H1 (cell line): ENCODE data around the gene KLF16. TPM values are rescaled to one million over a fixed set of nuclear protein-coding genes. Genes with fewer than 3 reads are reported as not detected.
A peak's percentile ranks its signal among the peaks of the same experiment; 100 is the strongest.

Source experiments
- CTCF ChIA-PET: fragments of 300-600 bp; sonication (Branson Sonifier 250); formaldehyde crosslinking; loops from one replicate; lab custom pipeline; 2021; ENCODE audit not compliant: partially characterized antibody; lab: Charles Lee
- POLR2A ChIA-PET: fragments of 300-600 bp; sonication (Branson Sonifier 250); formaldehyde crosslinking; loops from one replicate; lab custom pipeline; 2021; ENCODE audit warnings: inconsistent platforms; ENCODE audit not compliant: partially characterized antibody; lab: Charles Lee
- DNase-seq, 2 experiments: peaks; one replicate each; pipeline versions ENCODE4 v3.0.0 to v3.0.0-alpha.2; 2010 to 2022; ENCODE audit warnings: low spot score in 2 of 2, low read depth in 1 of 2, mixed read lengths in 1 of 2
- FAIRE-seq: peaks from 2 replicates; lab custom pipeline; 2011; peaks lifted over from hg19 to GRCh38; lab: Jason Lieb, UNC
- H2AFZ ChIP-seq: 2 replicates; pipeline ENCODE4 v1.8.1; 2012; ENCODE audit warnings: low read length, inconsistent platforms
- H2AK5ac ChIP-seq: 2 replicates; pipeline ENCODE4 v1.6.1; 2013; ENCODE audit warnings: low read depth, low read length
- H2BK120ac ChIP-seq: replicated peaks from 2 replicates; pipeline ENCODE3; 2013; ENCODE audit warnings: low read depth, low read length, inconsistent platforms
- H2BK12ac ChIP-seq: 2 replicates; pipeline ENCODE4 v1.6.1; 2013; ENCODE audit warnings: low read depth, low read length
- H2BK15ac ChIP-seq: 2 replicates; pipeline ENCODE4 v1.6.1; 2013; ENCODE audit warnings: low read length
- H2BK20ac ChIP-seq: 2 replicates; pipeline ENCODE4 v1.6.1; 2013; ENCODE audit warnings: low read length
- H2BK5ac ChIP-seq: 2 replicates; pipeline ENCODE4 v1.6.1; 2013; ENCODE audit warnings: low read depth, low read length
- H3K14ac ChIP-seq: 2 replicates; pipeline ENCODE4 v1.6.1; 2013; ENCODE audit warnings: inconsistent platforms; ENCODE audit not compliant: insufficient read length
- H3K18ac ChIP-seq: 2 replicates; pipeline ENCODE4 v1.6.1; 2013; ENCODE audit warnings: low read length; ENCODE audit errors: extremely low read depth
- H3K23ac ChIP-seq: 2 replicates; pipeline ENCODE4 v1.6.1; 2013; ENCODE audit warnings: inconsistent platforms; ENCODE audit not compliant: insufficient read length
- H3K23me2 ChIP-seq: 2 replicates; pipeline ENCODE4 v1.6.1; 2013; ENCODE audit warnings: low read depth, low read length
- H3K27ac ChIP-seq: 2 replicates; pipeline ENCODE4 v1.6.1; 2011; ENCODE audit warnings: low read depth, low read length, inconsistent platforms
- H3K27me3 ChIP-seq, 4 experiments: replicated peaks in 1 of 4; 1 replicate in 1 of 4; 2 replicates in 3 of 4; pipeline versions ENCODE4 v1.6.1 to v1.8.1; 2011 to 2013; ENCODE audit warnings: low read length in 3 of 4, mild to moderate bottlenecking in 3 of 4, inconsistent platforms in 2 of 4, mixed read lengths in 2 of 4, moderate library complexity in 1 of 4; ENCODE audit not compliant: control insufficient read depth in 3 of 4, insufficient read depth in 3 of 4; ENCODE audit errors: extremely low read depth in 1 of 4
- H3K36me3 ChIP-seq, 4 experiments: 2 replicates each; pipeline versions ENCODE4 v1.6.1 to v1.8.1; 2011 to 2013; ENCODE audit warnings: mild to moderate bottlenecking in 4 of 4, low read length in 3 of 4, moderate library complexity in 2 of 4, control low read depth in 1 of 4, inconsistent platforms in 1 of 4; ENCODE audit not compliant: insufficient read depth in 4 of 4, control insufficient read depth in 2 of 4
- H3K4ac ChIP-seq: replicated peaks from 2 replicates; pipeline ENCODE3; 2013; ENCODE audit warnings: low read length, low read depth, mixed read lengths, inconsistent platforms; ENCODE audit not compliant: insufficient read length
- H3K4me1 ChIP-seq, 4 experiments: replicated peaks in 1 of 4; 1 replicate in 1 of 4; 2 replicates in 3 of 4; pipeline versions ENCODE4 v1.6.1 to v1.8.1; 2011 to 2013; ENCODE audit warnings: low read length in 3 of 4, inconsistent platforms in 2 of 4, mixed read lengths in 1 of 4; ENCODE audit not compliant: insufficient read depth in 4 of 4, control insufficient read depth in 3 of 4
- H3K4me2 ChIP-seq, 2 experiments: 2 replicates each; pipeline versions ENCODE4 v1.6.1 to v1.8.1; 2011 to 2013; ENCODE audit warnings: low read depth in 2 of 2, low read length in 2 of 2, control low read depth in 1 of 2, inconsistent platforms in 1 of 2, mild to moderate bottlenecking in 1 of 2; ENCODE audit not compliant: insufficient read depth in 1 of 2
- H3K4me3 ChIP-seq, 4 experiments: fragments of 200-600, 300-600 bp in 1 of 4; sonication (generic), shearing (Covaris generic), sonication (Bioruptor Twin) in 1 of 4; 2 replicates each; pipeline versions ENCODE4 v1.5.1 to v1.8.1; 2011 to 2016; ENCODE audit warnings: low read length in 4 of 4, low read depth in 3 of 4, control low read depth in 2 of 4, inconsistent platforms in 2 of 4, mild to moderate bottlenecking in 2 of 4, mixed read lengths in 1 of 4, moderate library complexity in 1 of 4; ENCODE audit not compliant: insufficient read depth in 2 of 4; ENCODE audit errors: extremely low read depth in 1 of 4
- H3K56ac ChIP-seq: replicated peaks from 2 replicates; pipeline ENCODE3; 2013; ENCODE audit warnings: low read depth, mild to moderate bottlenecking, mixed read lengths, low read length, inconsistent platforms; ENCODE audit not compliant: insufficient read length
- H3K79me1 ChIP-seq: 2 replicates; pipeline ENCODE4 v1.6.1; 2013; ENCODE audit warnings: low read depth, low read length, control low read depth
- H3K79me2 ChIP-seq, 2 experiments: 2 replicates each; pipeline versions ENCODE4 v1.6.1 to v1.8.1; 2012 to 2013; ENCODE audit warnings: low read length in 2 of 2, mild to moderate bottlenecking in 2 of 2, inconsistent platforms in 1 of 2; ENCODE audit not compliant: insufficient read depth in 2 of 2, control insufficient read depth in 1 of 2
- H3K9ac ChIP-seq, 4 experiments: replicated peaks in 1 of 4; 1 replicate in 1 of 4; 2 replicates in 3 of 4; pipeline versions ENCODE4 v1.6.1 to v1.8.1; 2011 to 2013; ENCODE audit warnings: low read depth in 3 of 4, low read length in 3 of 4, control low read depth in 2 of 4, mild to moderate bottlenecking in 2 of 4, moderate library complexity in 2 of 4, inconsistent platforms in 1 of 4; ENCODE audit errors: extremely low read depth in 1 of 4
- H3K9me3 ChIP-seq, 2 experiments: 2 replicates each; pipeline versions ENCODE4 v1.6.1 to v1.8.1; 2012 to 2013; ENCODE audit warnings: mild to moderate bottlenecking in 2 of 2, moderate library complexity in 2 of 2, control low read depth in 1 of 2, inconsistent platforms in 1 of 2, low read depth in 1 of 2, low read length in 1 of 2, mixed read lengths in 1 of 2; ENCODE audit not compliant: insufficient read depth in 2 of 2
- H4K20me1 ChIP-seq, 2 experiments: replicated peaks in 1 of 2; 2 replicates each; pipeline versions ENCODE3 to v1.8.1; 2011 to 2013; ENCODE audit warnings: inconsistent platforms in 2 of 2, low read length in 2 of 2, mild to moderate bottlenecking in 1 of 2; ENCODE audit not compliant: insufficient read depth in 2 of 2, control insufficient read depth in 1 of 2
- H4K5ac ChIP-seq: 2 replicates; pipeline ENCODE4 v1.6.1; 2013; ENCODE audit warnings: low read length, low read depth, mixed read lengths, inconsistent platforms; ENCODE audit not compliant: insufficient read length
- H4K8ac ChIP-seq: 2 replicates; pipeline ENCODE4 v1.8.0; 2013; ENCODE audit warnings: mild to moderate bottlenecking, moderate library complexity, low read length, inconsistent platforms; ENCODE audit not compliant: insufficient read depth; ENCODE audit errors: extremely low read depth
- H4K91ac ChIP-seq: replicated peaks from 2 replicates; pipeline ENCODE3; 2013; ENCODE audit warnings: low read length, mixed read lengths, inconsistent platforms; ENCODE audit not compliant: insufficient read length
- ASH2L ChIP-seq: fragments of 200-600, 300-600 bp; sonication (generic); IDR thresholded peaks from one replicate; pipeline ENCODE4 v1.7.1; 2017; ENCODE audit warnings: low read length
- CBX5 ChIP-seq: fragments of 300-800, 300-1000 bp; sonication (generic); IDR thresholded peaks from 2 replicates; pipeline ENCODE4 v1.7.1; 2016; ENCODE audit warnings: antibody characterized with exemption, low read length, low read depth
- CBX8 ChIP-seq: fragments of 300-800, 300-1000 bp; sonication (generic); IDR thresholded peaks from 2 replicates; pipeline ENCODE4 v1.7.1; 2016; ENCODE audit warnings: low read depth, low read length, borderline replicate concordance
- PHF8 ChIP-seq: fragments of 200-600 bp; sonication (generic); conservative IDR thresholded peaks from 2 replicates; pipeline ENCODE4 v1.7.1; 2012; ENCODE audit warnings: low read depth, mild to moderate bottlenecking, inconsistent platforms, low read length, moderate library complexity
- SIN3A ChIP-seq, 2 experiments: IDR thresholded peaks in 1 of 2; conservative IDR thresholded peaks in 1 of 2; 2 replicates each; pipeline ENCODE4 v1.6.1; 2011 to 2012; ENCODE audit warnings: low read length in 2 of 2, improper control_type of control experiment in 1 of 2, low read depth in 1 of 2, mild to moderate bottlenecking in 1 of 2
- WGBS, 2 experiments: shearing (Covaris generic) in 1 of 2; methylation state at CpG; one replicate each; pipeline versions ENCODE4 v1.1.6 to v1.1.7; 2013 to 2015; ENCODE audit warnings: low lambda C conversion rate in 2 of 2, mixed read lengths in 2 of 2, inconsistent platforms in 1 of 2, low coverage in 1 of 2, missing lambda C conversion rate in 1 of 2; ENCODE audit not compliant: insufficient replicate concordance in 2 of 2, insufficient coverage in 1 of 2, insufficient read length in 1 of 2; ENCODE audit errors: extremely low coverage in 1 of 2, missing lambda C conversion rate in 1 of 2; 5-methylcytosine and 5-hydroxymethylcytosine counted together
- polyA plus RNA-seq, 7 experiments: library from polyadenylated mRNA; depleted of rRNA in 3 of 7; stranded (reverse) in 5 of 7; unstranded in 2 of 7; fragments of >200 nt in 5 of 7; fragments of 200-250 nt in 2 of 7; gene quantifications; 1 replicate in 5 of 7; 2 replicates in 1 of 7; 4 replicates in 1 of 7; pipeline versions ENCODE4 v1.2.1 to v1.2.3, GENCODE V29; 2011 to 2013; ENCODE audit warnings: missing spikeins in 2 of 7, mixed read lengths in 2 of 7
- total RNA-seq: library from RNA; stranded (reverse); fragmentation: NEBNext Ultra II Directional; extraction: Animal tissue kit (Norgen Biotek cat#: 25700); gene quantifications from 2 replicates; pipeline ENCODE4 v1.2.1, GENCODE V29; 2021
- TF ChIP-seq, protein P1 (sequence below), 3 experiments: IDR thresholded peaks; 1 replicate in 2 of 3; 2 replicates in 1 of 3; pipeline versions ENCODE4 v1.5.1 to v1.6.1; 2011; ENCODE audit warnings: low read length in 3 of 3, mild to moderate bottlenecking in 3 of 3, inconsistent platforms in 2 of 3, low read depth in 1 of 3, moderate library complexity in 1 of 3; ENCODE audit not compliant: insufficient read depth in 1 of 3; ENCODE audit errors: control extremely low read depth in 1 of 3
- TF ChIP-seq, protein P2 (sequence below): IDR thresholded peaks from 2 replicates; pipeline ENCODE4 v1.6.1; 2011; ENCODE audit warnings: low read depth, mild to moderate bottlenecking, low read length; ENCODE audit not compliant: insufficient read depth

Gene KLF16
- total and polyA plus RNA-seq, 2 of the 8 experiments (the other 6 are each of a cell fraction or from before 2014, with no cell fraction given): 14.3 to 45.9 TPM

DNA sequence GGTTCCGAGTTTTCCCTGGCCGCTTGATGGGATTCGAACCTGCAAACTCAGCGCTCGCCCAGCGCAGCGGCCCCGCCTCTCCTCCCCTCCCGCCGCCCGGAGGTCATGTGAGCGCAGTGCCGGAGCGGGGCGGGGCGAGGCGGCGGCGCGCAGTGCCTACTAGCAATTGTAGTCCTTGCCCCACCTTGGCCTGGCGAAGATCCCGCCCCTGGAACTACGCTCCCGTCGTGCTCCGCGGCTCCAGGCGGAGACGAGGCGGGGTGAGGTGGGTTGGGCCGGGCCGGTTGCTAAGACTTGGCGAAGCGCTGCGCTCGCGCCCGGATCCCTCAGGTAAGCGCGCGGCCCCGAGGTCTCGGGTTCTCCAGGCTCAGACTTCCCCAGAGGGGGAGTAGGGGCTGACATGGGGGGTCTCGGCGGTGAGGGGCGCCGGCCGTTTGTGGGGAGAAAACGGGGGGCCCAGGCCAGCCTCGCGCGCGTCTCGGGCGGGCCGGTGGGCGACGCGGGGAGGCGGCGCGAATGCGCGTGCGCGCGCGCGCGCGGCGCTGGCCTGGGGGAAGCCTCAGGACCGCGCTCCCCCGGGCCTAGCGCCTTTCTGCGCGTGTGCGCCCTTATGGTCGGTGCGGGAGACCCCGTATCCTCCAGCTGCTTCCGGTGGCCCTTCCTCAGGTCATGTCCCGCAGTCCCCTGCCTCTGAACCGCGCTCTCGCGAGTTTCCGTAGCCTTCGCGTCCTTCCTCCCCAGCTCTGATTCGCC is 41.9 kb upstream of the KLF16 start, which contains the start of the genes ADAT3 and SCAMP4:
ADAT3 (plus strand) TSS at position 290 of the 753 bp plus-strand sequence. CDS start 6,649 bp downstream, outside the sequence.
SCAMP4 (plus strand) TSS at position 290 of the 753 bp plus-strand sequence. CDS start 9,621 bp downstream, outside the sequence.
- peak within 1 kb of the TSS; percentile 91 for H2BK20ac ChIP-seq
- H3K56ac ChIP-seq: peak within 1 kb of the TSS; percentile 47
- peak within 1 kb of the TSS; percentile 60; the same call in 1 of the 2 replicates for H2AK5ac ChIP-seq
- peaks cover 0 to 9% (median 8%) of the 10 kb centered on the region in 4 experiments; a peak in 5 of 7 replicates for H3K4me1 ChIP-seq
- H3K79me2 ChIP-seq: peaks cover 12 to 45% of the 10 kb centered on the region in 2 experiments; a peak in 3 of 4 replicates
- peak within 1 kb of the TSS; percentile 95 for H4K8ac ChIP-seq
- H3K27ac ChIP-seq: peak within 1 kb of the TSS; percentile 87
- WGBS, 2 experiments: 1% methylated on average over 74 of the region's 92 CpGs; no CpG with 5 or more reads in 1 of the 2 experiments
- peaks cover 15% of the 10 kb centered on the region for H3K79me1 ChIP-seq
- peaks cover 3% of the 10 kb centered on the region for H3K23me2 ChIP-seq
- peaks cover 0 to 4% (median under 1%) of the 10 kb centered on the region in 4 experiments; a peak in 1 of 8 replicates for H3K36me3 ChIP-seq
- DNase-seq (peak; percentile 94 to 95), FAIRE-seq (peak; percentile 58)
- peak within 1 kb of the TSS; percentile 97 for H2BK5ac ChIP-seq
- H4K5ac ChIP-seq: peak within 1 kb of the TSS; percentile 27
- H2BK12ac ChIP-seq: peak within 1 kb of the TSS; percentile 75; the same call in 1 of the 2 replicates
- CTCF ChIA-PET: interaction anchor here (0.6 to 2.1 kb wide), 6 partner anchors 18 to 592 kb away, joined by 3 to 8 read pairs (median 5); no protein-coding TSS in a partner anchor
- H2AFZ ChIP-seq: no peak within 1 kb of the TSS; the same call in 1 of the 2 replicates
- peaks cover 9 to 20% of the 10 kb centered on the region in 2 experiments for H4K20me1 ChIP-seq
- peak within 1 kb of the TSS; percentile 56 for H4K91ac ChIP-seq
- H3K23ac ChIP-seq: no peak within 1 kb of the TSS
- H2BK120ac ChIP-seq: peak within 1 kb of the TSS; percentile 62
- H3K4me3 ChIP-seq: peak within 1 kb of the TSS; percentile 51 to 71 (median 58)
- H2BK15ac ChIP-seq: no peak within 1 kb of the TSS
- no peaks in the 10 kb centered on the region for H3K9me3 ChIP-seq
- POLR2A ChIA-PET: interaction anchor here (0.5 to 2.1 kb wide), 27 partner anchors 8 to 345 kb away, joined by 3 to 10 read pairs (median 3); partner anchors contain the start of gene ABHD17A
- H3K18ac ChIP-seq: peak within 1 kb of the TSS; percentile 78; the same call in 1 of the 2 replicates
- H3K9ac ChIP-seq: peak within 1 kb of the TSS; percentile 57 to 79 (median 75)
- H3K14ac ChIP-seq: no peak within 1 kb of the TSS
- H3K4ac ChIP-seq: peak within 1 kb of the TSS; percentile 63
- no peaks in the 10 kb centered on the region for H3K27me3 ChIP-seq
- H3K4me2 ChIP-seq: peak within 1 kb of the TSS; percentile 75 to 81
- no peak for TF ChIP-seq CBX5
- TF ChIP-seq, protein P1, sequence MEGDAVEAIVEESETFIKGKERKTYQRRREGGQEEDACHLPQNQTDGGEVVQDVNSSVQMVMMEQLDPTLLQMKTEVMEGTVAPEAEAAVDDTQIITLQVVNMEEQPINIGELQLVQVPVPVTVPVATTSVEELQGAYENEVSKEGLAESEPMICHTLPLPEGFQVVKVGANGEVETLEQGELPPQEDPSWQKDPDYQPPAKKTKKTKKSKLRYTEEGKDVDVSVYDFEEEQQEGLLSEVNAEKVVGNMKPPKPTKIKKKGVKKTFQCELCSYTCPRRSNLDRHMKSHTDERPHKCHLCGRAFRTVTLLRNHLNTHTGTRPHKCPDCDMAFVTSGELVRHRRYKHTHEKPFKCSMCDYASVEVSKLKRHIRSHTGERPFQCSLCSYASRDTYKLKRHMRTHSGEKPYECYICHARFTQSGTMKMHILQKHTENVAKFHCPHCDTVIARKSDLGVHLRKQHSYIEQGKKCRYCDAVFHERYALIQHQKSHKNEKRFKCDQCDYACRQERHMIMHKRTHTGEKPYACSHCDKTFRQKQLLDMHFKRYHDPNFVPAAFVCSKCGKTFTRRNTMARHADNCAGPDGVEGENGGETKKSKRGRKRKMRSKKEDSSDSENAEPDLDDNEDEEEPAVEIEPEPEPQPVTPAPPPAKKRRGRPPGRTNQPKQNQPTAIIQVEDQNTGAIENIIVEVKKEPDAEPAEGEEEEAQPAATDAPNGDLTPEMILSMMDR (IDR thresholded peaks at IDR 0.05; ENCODE audit: control extremely low read depth in 1 of 3, insufficient read depth in 1 of 3, low read depth in 1 of 3, low read length in 3 of 3): no peak
- TF ChIP-seq ASH2L: no peak
- TF ChIP-seq, protein P2, sequence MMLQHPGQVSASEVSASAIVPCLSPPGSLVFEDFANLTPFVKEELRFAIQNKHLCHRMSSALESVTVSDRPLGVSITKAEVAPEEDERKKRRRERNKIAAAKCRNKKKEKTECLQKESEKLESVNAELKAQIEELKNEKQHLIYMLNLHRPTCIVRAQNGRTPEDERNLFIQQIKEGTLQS: peak; percentile 69; the same call in 1 of the 2 replicates
- TF ChIP-seq SIN3A (conservative IDR thresholded peaks at IDR 0.05 in 1 of 2, IDR thresholded peaks at IDR 0.05 in 1 of 2; ENCODE audit: low read depth in 1 of 2, low read length in 2 of 2): peak; percentile 49 to 68; a peak in 1 of 4 replicates
- TF ChIP-seq PHF8: peak; percentile 80
- no peak for TF ChIP-seq CBX8
